Rectal smooth muscle tissue (tissue), 1 donor: Measurements from ENCODE around the gene SEM1.
"Not testable (repeated sequence)": the region's sequence is repeated elsewhere in the genome, so short reads cannot be mapped to it uniquely, and the experiment has no call there.

Source experiments
- H3K27ac ChIP-seq: one replicate; pipeline ENCODE4 v1.7.0; 2013; ENCODE audit warnings: low read depth, low read length, inconsistent platforms
- H3K27me3 ChIP-seq: one replicate; pipeline ENCODE4 v1.7.0; 2013; ENCODE audit warnings: low read length; ENCODE audit not compliant: control insufficient read depth, insufficient read depth
- H3K36me3 ChIP-seq: one replicate; pipeline ENCODE4 v1.7.0; 2013; ENCODE audit warnings: low read length; ENCODE audit not compliant: control insufficient read depth, insufficient read depth
- H3K4me1 ChIP-seq: one replicate; pipeline ENCODE4 v1.7.0; 2013; ENCODE audit warnings: low read length; ENCODE audit not compliant: control insufficient read depth, insufficient read depth
- H3K4me3 ChIP-seq: one replicate; pipeline ENCODE4 v1.7.0; 2013; ENCODE audit warnings: low read length
- H3K9ac ChIP-seq: one replicate; pipeline ENCODE4 v1.7.0; 2013; ENCODE audit warnings: low read length

Gene SEM1

GRCh38 chr7:96723622-96724021 is 14.0 kb upstream of the SEM1 start:
- no peak overlapping the region for H3K27ac ChIP-seq
- H3K36me3 ChIP-seq = no peaks in the 10 kb centered on the region
- H3K4me3 ChIP-seq = no peak overlapping the region
- H3K4me1 ChIP-seq = no peaks in the 10 kb centered on the region
- no peak overlapping the region for H3K9ac ChIP-seq
- H3K27me3 ChIP-seq = no peaks in the 10 kb centered on the region

- H3K4me1 ChIP-seq, H3K27ac ChIP-seq, H3K9ac ChIP-seq, H3K36me3 ChIP-seq, H3K27me3 ChIP-seq, H3K4me3 ChIP-seq: not testable (repeated sequence)
Measured at GRCh38 chr7:96722928-96723327, 13.3 kb upstream of the SEM1 start.

GRCh38 chr7:96720843-96721242 is 11.2 kb upstream of the SEM1 start:
- H3K27me3 ChIP-seq = no peaks in the 10 kb centered on the region
- no peaks in the 10 kb centered on the region for H3K36me3 ChIP-seq
- H3K4me3 ChIP-seq = no peak overlapping the region
- no peak overlapping the region for H3K9ac ChIP-seq
- H3K4me1 ChIP-seq = no peaks in the 10 kb centered on the region
- H3K27ac ChIP-seq = no peak overlapping the region

DNA sequence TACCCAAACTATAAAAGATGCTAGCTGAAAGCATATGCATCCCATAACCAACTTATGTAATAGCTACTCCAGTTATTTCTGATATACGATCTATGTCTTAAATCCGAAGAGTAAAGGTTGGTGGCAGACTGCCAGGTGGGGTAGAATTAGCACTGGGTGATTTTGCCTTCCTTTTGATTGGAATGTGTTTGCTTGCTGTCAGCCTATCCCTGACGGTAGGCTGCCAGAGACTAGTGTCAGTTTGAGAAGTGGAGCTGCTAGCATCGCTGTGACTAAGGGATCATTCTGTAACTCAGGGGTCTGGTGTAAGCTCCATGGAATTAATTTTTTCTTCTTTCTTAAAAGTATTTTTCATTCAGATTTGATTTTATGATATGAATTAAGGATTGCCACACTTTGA is 9.5 kb upstream of the SEM1 start:
- no peak overlapping the region for H3K27ac ChIP-seq
- no peaks in the 10 kb centered on the region for H3K36me3 ChIP-seq
- no peaks in the 10 kb centered on the region for H3K27me3 ChIP-seq
- no peak overlapping the region for H3K4me3 ChIP-seq
- H3K9ac ChIP-seq = no peak overlapping the region
- H3K4me1 ChIP-seq = no peaks in the 10 kb centered on the region

DNA sequence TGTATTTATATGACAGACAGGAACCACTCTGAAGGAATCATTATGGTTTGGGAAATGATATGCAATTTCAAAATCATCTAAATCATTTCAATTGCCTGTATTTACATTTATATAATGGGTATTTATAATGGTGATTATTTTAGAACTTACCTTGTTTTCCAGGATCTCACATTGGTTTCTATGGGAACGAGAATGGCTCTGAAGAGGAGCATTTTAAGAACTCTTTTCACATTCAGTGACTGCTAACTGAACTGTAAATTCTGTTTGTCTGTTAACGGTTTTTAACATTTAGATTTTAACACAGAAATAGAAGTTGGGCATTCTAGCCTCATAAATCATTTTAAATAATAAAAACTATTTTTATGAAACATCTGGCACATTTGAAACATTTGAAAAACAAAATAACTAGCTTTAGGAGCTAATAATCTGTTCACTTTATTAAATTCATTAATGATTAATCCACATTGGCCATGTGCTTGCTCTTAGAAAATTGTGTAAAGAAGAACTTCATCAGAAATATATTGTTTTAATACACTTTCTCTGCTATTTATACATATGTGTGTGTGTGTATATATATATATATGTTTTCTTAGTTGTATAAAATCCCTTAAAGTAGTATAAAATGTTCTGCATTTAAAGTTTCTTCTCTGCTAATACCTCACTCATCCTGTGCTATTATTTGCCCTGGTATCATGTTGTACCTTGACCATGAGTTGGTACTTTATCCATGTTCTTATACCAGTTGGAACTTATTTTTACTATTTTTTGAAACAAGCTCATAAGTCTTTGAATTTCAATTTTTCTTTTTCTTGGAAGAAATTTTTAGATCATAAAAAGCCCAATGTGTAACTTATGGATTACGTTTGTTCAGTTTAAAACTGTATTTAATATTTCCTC is 8.7 kb upstream of the SEM1 start:
- H3K27ac ChIP-seq = no peak overlapping the region
- no peaks in the 10 kb centered on the region for H3K27me3 ChIP-seq
- no peaks in the 10 kb centered on the region for H3K4me1 ChIP-seq
- no peak overlapping the region for H3K4me3 ChIP-seq
- H3K36me3 ChIP-seq = no peaks in the 10 kb centered on the region
- H3K9ac ChIP-seq = no peak overlapping the region

GRCh38 chr7:96713037-96713436 is 3.4 kb upstream of the SEM1 start:
- Histone ChIP-seq H3K4me3 (no peak overlapping the region), H3K36me3 (no peaks in the 10 kb centered on the region), H3K4me1 (peaks cover 7% of the 10 kb centered on the region), H3K9ac (no peak overlapping the region), H3K27ac (no peak overlapping the region), H3K27me3 (no peaks in the 10 kb centered on the region)

DNA sequence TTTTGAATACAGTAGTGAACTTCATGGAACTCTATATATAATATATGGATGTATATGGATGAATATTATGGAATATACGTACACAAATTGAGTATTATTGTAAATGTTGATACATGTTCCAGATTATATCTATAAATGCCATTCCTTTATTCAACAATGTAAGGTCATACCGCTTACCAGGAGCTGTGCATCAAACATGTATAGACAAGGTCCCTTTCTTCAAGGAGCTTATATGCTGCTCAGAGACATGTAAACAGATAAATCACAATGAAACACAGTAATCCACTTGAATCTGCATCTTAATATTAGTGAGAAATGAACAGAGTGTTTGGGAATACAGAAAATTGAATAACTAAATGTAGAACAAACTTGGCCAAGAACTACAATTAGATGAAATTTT is 898 bp upstream of the SEM1 start:
- Histone ChIP-seq H3K4me3 (no peak overlapping the region), H3K27ac (no peak overlapping the region)

GRCh38 chr7:96708872-96709271 is 774 bp downstream of the SEM1 start:
- Histone ChIP-seq H3K4me1 (peaks cover 9% of the 10 kb centered on the region), H3K9ac (no peak overlapping the region), H3K4me3 (peak overlapping the region; percentile 95), H3K27ac (peak overlapping the region; percentile 85), H3K36me3 (no peaks in the 10 kb centered on the region), H3K27me3 (no peaks in the 10 kb centered on the region)

More for the DNA sequence above, 898 bp upstream of the SEM1 start:
- H3K9ac ChIP-seq = no peak overlapping the region
- H3K4me1 ChIP-seq = peaks cover 9% of the 10 kb centered on the region
- H3K27me3 ChIP-seq = no peaks in the 10 kb centered on the region
- no peaks in the 10 kb centered on the region for H3K36me3 ChIP-seq

- H3K27me3 ChIP-seq = no peaks in the 10 kb centered on the region
- peaks cover 9% of the 10 kb centered on the region for H3K4me1 ChIP-seq
- no peak overlapping the region for H3K27ac ChIP-seq
- H3K9ac ChIP-seq = no peak overlapping the region
- no peaks in the 10 kb centered on the region for H3K36me3 ChIP-seq
- peak overlapping the region; percentile 95 for H3K4me3 ChIP-seq
Measured at GRCh38 chr7:96707901-96708774, 1.5 kb downstream of the SEM1 start.

GRCh38 chr7:96701258-96701657 is 8.4 kb downstream of the SEM1 start:
- Histone ChIP-seq H3K4me1 (peaks cover under 1% of the 10 kb centered on the region), H3K27me3 (no peaks in the 10 kb centered on the region), H3K4me3 (no peak overlapping the region), H3K36me3 (no peaks in the 10 kb centered on the region), H3K9ac (no peak overlapping the region), H3K27ac (no peak overlapping the region)

- no peak overlapping the region for H3K9ac ChIP-seq
- no peak overlapping the region for H3K27ac ChIP-seq
- H3K4me1 ChIP-seq = peaks cover 5% of the 10 kb centered on the region
- H3K4me3 ChIP-seq = no peak overlapping the region
- no peaks in the 10 kb centered on the region for H3K36me3 ChIP-seq
- H3K27me3 ChIP-seq = no peaks in the 10 kb centered on the region
Measured at GRCh38 chr7:96700516-96700915, 9.1 kb downstream of the SEM1 start.

- H3K27ac ChIP-seq = no peak overlapping the region
- no peak overlapping the region for H3K9ac ChIP-seq
- H3K27me3 ChIP-seq = no peaks in the 10 kb centered on the region
- H3K4me3 ChIP-seq = no peak overlapping the region
- H3K36me3 ChIP-seq = no peaks in the 10 kb centered on the region
- H3K4me1 ChIP-seq = peaks cover 5% of the 10 kb centered on the region
Measured at GRCh38 chr7:96699219-96699871, 10.3 kb downstream of the SEM1 start.
